HepG2 (cell line): ENCODE data around the gene TGM1. TPM values are rescaled to one million over a fixed set of nuclear protein-coding genes. Genes with fewer than 3 reads are reported as not detected.

Source experiments
- ATAC-seq: fragments of 200-7000 bp; cut with Tn5 transposase; 3 replicates; pipeline ENCODE4 v1.9.1; 2020; ENCODE audit warnings: mild to moderate bottlenecking, moderate library complexity
- BruUV-seq: library from RNA; stranded (reverse); fragments of 400-500 nt; replicated peaks from 2 replicates; lab custom pipeline; 2021; lab: Mats Ljungman, UMichigan
- CTCF ChIA-PET: fragments of 300-600 bp; formaldehyde crosslinking; extraction: SDS; loops from one replicate; lab custom pipeline; 2021; ENCODE audit warnings: low total read pairs, inconsistent platforms, low intra/inter-chr PET ratio; lab: Yijun Ruan, JAX
- POLR2A ChIA-PET: fragments of 350-600 bp; sonication (Branson Sonifier 250); formaldehyde crosslinking; loops from one replicate; lab custom pipeline; 2020; ENCODE audit warnings: antibody characterized with exemption, inconsistent platforms; lab: Yijun Ruan, JAX
- DNase-seq: peaks from one replicate; pipeline ENCODE4 v3.0.0-alpha.2; 2015; ENCODE audit warnings: low spot score
- FAIRE-seq: peaks from 3 replicates; lab custom pipeline; 2011; peaks lifted over from hg19 to GRCh38; lab: Jason Lieb, UNC
- H2AFZ ChIP-seq: one replicate; pipeline ENCODE4 v1.6.1; 2011; ENCODE audit warnings: low read length, inconsistent platforms
- H3K27ac ChIP-seq: fragments of 300-600 bp; 3 replicates; pipeline ENCODE4 v1.8.0; 2011; ENCODE audit warnings: mixed run types, mild to moderate bottlenecking, mixed read lengths, low read length, inconsistent platforms; ENCODE audit not compliant: insufficient read depth; ENCODE audit errors: extremely low read length
- H3K27me3 ChIP-seq, 2 experiments: fragments of 200-600 bp in 1 of 2; 2 replicates in 1 of 2; 3 replicates in 1 of 2; pipeline versions ENCODE4 v1.6.0 to v1.8.0; 2011; ENCODE audit warnings: low read length in 2 of 2, mild to moderate bottlenecking in 2 of 2, moderate library complexity in 2 of 2, inconsistent platforms in 1 of 2; ENCODE audit not compliant: insufficient read depth in 2 of 2, control insufficient read depth in 1 of 2
- H3K36me3 ChIP-seq, 2 experiments: fragments of 200-600 bp in 1 of 2; replicated peaks in 1 of 2; 2 replicates in 1 of 2; 3 replicates in 1 of 2; pipeline versions ENCODE4 v1.5.1 to v1.8.0; 2011; ENCODE audit warnings: low read length in 2 of 2, inconsistent platforms in 1 of 2; ENCODE audit not compliant: insufficient read depth in 2 of 2, control insufficient read depth in 1 of 2
- H3K4me1 ChIP-seq: 2 replicates; pipeline ENCODE4 v1.5.1; 2012; ENCODE audit warnings: low read length, inconsistent platforms; ENCODE audit not compliant: insufficient read depth
- H3K4me2 ChIP-seq: 2 replicates; pipeline ENCODE4 v1.6.0; 2011; ENCODE audit warnings: low read depth, low read length, inconsistent platforms
- H3K4me3 ChIP-seq, 3 experiments: fragments of 200-600 bp in 1 of 3; sonication (generic), shearing (Covaris generic) in 1 of 3; replicated peaks in 1 of 3; 2 replicates each; pipeline ENCODE4 v1.5.1; 2011 to 2016; ENCODE audit warnings: low read length in 3 of 3, inconsistent platforms in 2 of 3, low read depth in 2 of 3, mild to moderate bottlenecking in 2 of 3, control low read depth in 1 of 3, mixed read lengths in 1 of 3; ENCODE audit not compliant: insufficient read depth in 1 of 3
- H3K79me2 ChIP-seq: one replicate; pipeline ENCODE4 v1.6.1; 2011; ENCODE audit warnings: low read length, inconsistent platforms; ENCODE audit not compliant: insufficient read depth
- H3K9ac ChIP-seq: 2 replicates; pipeline ENCODE4 v1.6.0; 2011; ENCODE audit warnings: mild to moderate bottlenecking, low read depth, low read length, inconsistent platforms; ENCODE audit not compliant: insufficient read depth
- H3K9me3 ChIP-seq: 2 replicates; pipeline ENCODE4 v1.5.1; 2012; ENCODE audit warnings: mild to moderate bottlenecking, low read length
- H4K20me1 ChIP-seq: 2 replicates; pipeline ENCODE4 v1.6.0; 2011; ENCODE audit warnings: inconsistent platforms, mild to moderate bottlenecking, low read length, moderate library complexity; ENCODE audit not compliant: insufficient read depth
- AGO2 ChIP-seq: fragments of 200-400 bp; formaldehyde crosslinking; optimal IDR thresholded peaks from 2 replicates; pipeline ENCODE3; 2017; ENCODE audit warnings: mild to moderate bottlenecking, low read depth, low read length, moderate library complexity
- NFE2L1 ChIP-seq: sonication (generic); formaldehyde crosslinking; IDR thresholded peaks from 2 replicates; pipeline ENCODE4 v1.4.0; 2020; ENCODE audit warnings: missing genetic modification reagents, mild to moderate bottlenecking, borderline replicate concordance
- PAF1 ChIP-seq: IDR thresholded peaks from 2 replicates; pipeline ENCODE4 v1.6.1; 2016; ENCODE audit warnings: missing genetic modification reagents, missing compliant biosample characterization
- PBX2 ChIP-seq: IDR thresholded peaks from 2 replicates; pipeline ENCODE4 v1.6.1; 2016; ENCODE audit warnings: control low read depth
- U2AF1 ChIP-seq: fragments of 200-400 bp; formaldehyde crosslinking; optimal IDR thresholded peaks from 2 replicates; pipeline ENCODE3; 2017; ENCODE audit warnings: mild to moderate bottlenecking, low read depth, low read length
- U2AF2 ChIP-seq: fragments of 200-400 bp; formaldehyde crosslinking; IDR thresholded peaks from 2 replicates; pipeline ENCODE4 v1.6.1; 2017; ENCODE audit warnings: low read depth, mild to moderate bottlenecking, low read length
- ZKSCAN8 ChIP-seq: IDR thresholded peaks from 2 replicates; pipeline ENCODE4 v1.6.1; 2016; ENCODE audit warnings: borderline replicate concordance, missing genetic modification reagents, missing compliant biosample characterization
- ZNF281 ChIP-seq: sonication (generic); formaldehyde crosslinking; IDR thresholded peaks from 2 replicates; pipeline ENCODE4 v1.4.0; 2020; ENCODE audit warnings: missing genetic modification reagents, borderline replicate concordance
- ZNF615 ChIP-seq: sonication (generic); formaldehyde crosslinking; IDR thresholded peaks from 2 replicates; pipeline ENCODE4 v1.5.0; 2020; ENCODE audit warnings: mild to moderate bottlenecking, missing genetic modification reagents, borderline replicate concordance
- ZNF724P ChIP-seq: sonication (generic); formaldehyde crosslinking; IDR thresholded peaks from 2 replicates; pipeline ENCODE4 v1.8.0; 2022; ENCODE audit warnings: missing genetic modification reagents, borderline replicate concordance
- ZNF839 ChIP-seq: sonication (generic); formaldehyde crosslinking; IDR thresholded peaks from 2 replicates; pipeline ENCODE4 v1.4.0; 2020; ENCODE audit warnings: missing genetic modification reagents, mild to moderate bottlenecking, borderline replicate concordance
- WGBS: methylation state at CpG from one replicate; pipeline ENCODE4 v1.1.6; 2017; ENCODE audit warnings: low lambda C conversion rate; 5-methylcytosine and 5-hydroxymethylcytosine counted together
- in situ Hi-C: cut with HindIII; loops from 2 replicates; pipeline ENCODE4 v1.10.0; 2017; ENCODE audit warnings: low pct_unique_long_range_greater_than_20kb; ENCODE audit not compliant: extremely low pct_ligation_motif_present
- intact Hi-C: fragments of 100-400 bp; cut with micrococcal nuclease; formaldehyde crosslinking; loops from one replicate; pipeline ENCODE4 v1.10.0; 2022; ENCODE audit not compliant: unreplicated experiment
- polyA plus RNA-seq, 8 experiments: library from polyadenylated mRNA; depleted of rRNA in 3 of 8; stranded (reverse) in 7 of 8; unstranded in 1 of 8; fragments of >200 nt; fragmentation: Illumina TruSeq in 4 of 8; extraction: Trizol in 4 of 8; gene quantifications; 2 replicates each; pipeline versions ENCODE4 v1.2.1 to v1.2.3, GENCODE V29; 2011 to 2016; ENCODE audit warnings: low read depth in 4 of 8, missing spikeins in 1 of 8, mixed read lengths in 1 of 8; ENCODE audit not compliant: insufficient read depth in 1 of 8
- total RNA-seq, 5 experiments: library from RNA; depleted of rRNA; stranded (reverse); fragments of >200 nt; fragmentation: Illumina TruSeq; extraction: Trizol; gene quantifications; 2 replicates each; pipeline ENCODE4 v1.2.3, GENCODE V29; 2016; ENCODE audit warnings: low read depth in 1 of 5
- TF ChIP-seq, protein P1 (sequence below): sonication (generic); formaldehyde crosslinking; IDR thresholded peaks from 2 replicates; pipeline ENCODE4 v1.8.0; 2023; ENCODE audit warnings: mild to moderate bottlenecking, missing genetic modification reagents
- TF ChIP-seq, protein P2 (sequence below), 2 experiments: IDR thresholded peaks; 2 replicates each; pipeline ENCODE4 v1.6.1; 2011 to 2012; ENCODE audit warnings: low read length in 2 of 2, borderline replicate concordance in 1 of 2, low read depth in 1 of 2, mild to moderate bottlenecking in 1 of 2, moderate library complexity in 1 of 2

TGM1 gene
- total and polyA plus RNA-seq, 2 of the 13 experiments (the other 11 are each of a cell fraction or from before 2014, with no cell fraction given), result 3.2 to 10.6 TPM

GRCh38 chr14:24300326-24300980 is 37.5 kb upstream of the TGM1 start:
- peaks cover 49 to 56% of the 10 kb centered on the region in 2 experiments for H3K36me3 ChIP-seq
- H3K79me2 ChIP-seq, result peaks cover 39% of the 10 kb centered on the region
- CTCF ChIA-PET, result interaction anchor here (1.9 to 5.7 kb wide), 3 partner anchors 8 to 57 kb away, joined by 7 to 217 read pairs (median 45); partner anchors contain the start of genes CIDEB, LTB4R2 and TINF2
- TF ChIP-seq U2AF1 (no peak), PBX2 (CRISPR knock-in tag) (0 out of 2 replicates have a peak, but pooled peaks have one; percentile 6), PAF1 (CRISPR knock-in tag) (0 out of 2 replicates have a peak, but pooled peaks have one; percentile 33), NFE2L1 (CRISPR knock-in tag) (peak; percentile 63; the same call in 1 of the 2 replicates), ZKSCAN8 (CRISPR knock-in tag) (no peak), ZNF839 (no peak), ZNF724P (CRISPR knock-in tag) (no peak; the same call in 1 of the 2 replicates), AGO2 (no peak), ZNF615 (CRISPR knock-in tag) (peak; percentile 58; the same call in 1 of the 2 replicates), U2AF2 (no peak), ZNF281 (CRISPR knock-in tag) (0 out of 2 replicates have a peak, but pooled peaks have one; percentile 12)
- TF ChIP-seq, protein P1, sequence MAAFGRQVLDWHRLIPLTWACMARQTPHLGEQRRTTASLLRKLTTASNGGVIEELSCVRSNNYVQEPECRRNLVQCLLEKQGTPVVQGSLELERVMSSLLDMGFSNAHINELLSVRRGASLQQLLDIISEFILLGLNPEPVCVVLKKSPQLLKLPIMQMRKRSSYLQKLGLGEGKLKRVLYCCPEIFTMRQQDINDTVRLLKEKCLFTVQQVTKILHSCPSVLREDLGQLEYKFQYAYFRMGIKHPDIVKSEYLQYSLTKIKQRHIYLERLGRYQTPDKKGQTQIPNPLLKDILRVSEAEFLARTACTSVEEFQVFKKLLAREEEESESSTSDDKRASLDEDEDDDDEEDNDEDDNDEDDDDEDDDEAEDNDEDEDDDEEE (CRISPR knock-in tag), result 0 out of 2 replicates have a peak, but pooled peaks have one; percentile 20
- TF ChIP-seq, protein P2, sequence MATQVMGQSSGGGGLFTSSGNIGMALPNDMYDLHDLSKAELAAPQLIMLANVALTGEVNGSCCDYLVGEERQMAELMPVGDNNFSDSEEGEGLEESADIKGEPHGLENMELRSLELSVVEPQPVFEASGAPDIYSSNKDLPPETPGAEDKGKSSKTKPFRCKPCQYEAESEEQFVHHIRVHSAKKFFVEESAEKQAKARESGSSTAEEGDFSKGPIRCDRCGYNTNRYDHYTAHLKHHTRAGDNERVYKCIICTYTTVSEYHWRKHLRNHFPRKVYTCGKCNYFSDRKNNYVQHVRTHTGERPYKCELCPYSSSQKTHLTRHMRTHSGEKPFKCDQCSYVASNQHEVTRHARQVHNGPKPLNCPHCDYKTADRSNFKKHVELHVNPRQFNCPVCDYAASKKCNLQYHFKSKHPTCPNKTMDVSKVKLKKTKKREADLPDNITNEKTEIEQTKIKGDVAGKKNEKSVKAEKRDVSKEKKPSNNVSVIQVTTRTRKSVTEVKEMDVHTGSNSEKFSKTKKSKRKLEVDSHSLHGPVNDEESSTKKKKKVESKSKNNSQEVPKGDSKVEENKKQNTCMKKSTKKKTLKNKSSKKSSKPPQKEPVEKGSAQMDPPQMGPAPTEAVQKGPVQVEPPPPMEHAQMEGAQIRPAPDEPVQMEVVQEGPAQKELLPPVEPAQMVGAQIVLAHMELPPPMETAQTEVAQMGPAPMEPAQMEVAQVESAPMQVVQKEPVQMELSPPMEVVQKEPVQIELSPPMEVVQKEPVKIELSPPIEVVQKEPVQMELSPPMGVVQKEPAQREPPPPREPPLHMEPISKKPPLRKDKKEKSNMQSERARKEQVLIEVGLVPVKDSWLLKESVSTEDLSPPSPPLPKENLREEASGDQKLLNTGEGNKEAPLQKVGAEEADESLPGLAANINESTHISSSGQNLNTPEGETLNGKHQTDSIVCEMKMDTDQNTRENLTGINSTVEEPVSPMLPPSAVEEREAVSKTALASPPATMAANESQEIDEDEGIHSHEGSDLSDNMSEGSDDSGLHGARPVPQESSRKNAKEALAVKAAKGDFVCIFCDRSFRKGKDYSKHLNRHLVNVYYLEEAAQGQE (IDR thresholded peaks at IDR 0.05; ENCODE audit: borderline replicate concordance in 1 of 2, low read depth in 1 of 2, low read length in 2 of 2), result no peak

More at GRCh38 chr14:24300326-24300980, 37.5 kb upstream of the TGM1 start:
- in situ Hi-C loops (no loop called here), intact Hi-C loops (no loop called here)
- DNase-seq, result no peak
- 0 out of 2 replicates have a peak, but pooled peaks cover 4% of the 10 kb centered on the region for H4K20me1 ChIP-seq
- H2AFZ ChIP-seq, result no peak overlapping the region
- H3K4me3 ChIP-seq, result peak overlapping the region; percentile 79 to 98 (median 89)
- peak overlapping the region; percentile 99 for H3K4me2 ChIP-seq
- no peaks in the 10 kb centered on the region for H3K9me3 ChIP-seq
- 22% methylated on average over 16 of the region's 16 CpGs for WGBS
- ATAC-seq, result no peak
- peaks cover 45% of the 10 kb centered on the region for H3K4me1 ChIP-seq
- POLR2A ChIA-PET, result interaction anchor here (0.6 to 24.7 kb wide), 30 partner anchors 10 to 206 kb away, joined by 3 to 850 read pairs (median 6); partner anchors contain the start of genes CBLN3, CHMP4A, CIDEB and DCAF11
- no peak for FAIRE-seq
- H3K27ac ChIP-seq, result peak overlapping the region; percentile 83
- H3K9ac ChIP-seq, result peak overlapping the region; percentile 92
- BruUV-seq, result no TSS peak
- H3K27me3 ChIP-seq, result no peaks in the 10 kb centered on the region; a peak in 1 of 5 replicates
